ENCODE measurements around the gene POU2F2.

- TF ChIP-seq OSR1 (CRISPR knock-in tag; IDR thresholded peaks at IDR 0.05), result no peak
- TF ChIP-seq GLIS3 (CRISPR knock-in tag; IDR thresholded peaks at IDR 0.05), result no peak
- TF ChIP-seq CREB5 (CRISPR knock-in tag; IDR thresholded peaks at IDR 0.05; ENCODE audit: low read depth), result no peak
- no peak for TF ChIP-seq TSHZ2 (CRISPR knock-in tag; IDR thresholded peaks at IDR 0.05)
These were observed 44.4 kb upstream of the POU2F2 start for GRCh38 chr19:42176649-42176989.
